Measurements from ENCODE around the gene LHFPL3. TPM values are rescaled to one million over a fixed set of nuclear protein-coding genes. Genes with fewer than 3 reads are reported as not detected.

Gene LHFPL3
- total RNA-seq, 4 donors from 2014 or later: not detected

- no peaks in the 10 kb centered on the region for H3K36me3 ChIP-seq
Measured at GRCh38 chr7:104946338-104946737, 617.9 kb downstream of the LHFPL3 start.

GRCh38 chr7:104950006-104950405, 621.6 kb downstream of the LHFPL3 start:
- intact Hi-C loops (cut with DNase I; ENCODE audit: low total_unique reads): no loop called here

More at GRCh38 chr7:104946338-104946737, 617.9 kb downstream of the LHFPL3 start:
- in situ Hi-C loops (cut with MboI; ENCODE audit: low sequenced_read_pairs in 4 of 4) (no loop called here), intact Hi-C loops (cut with DNase I; ENCODE audit: low total_unique reads) (no loop called here)
- H3K9me3 ChIP-seq: no peaks in the 10 kb centered on the region
- DNase-seq (no peak), ATAC-seq (no peak)
- H3K27me3 ChIP-seq: no peaks in the 10 kb centered on the region
- H3K27ac ChIP-seq: peak overlapping the region in 3 of 4 donors; percentile 75 to 85 (median 82)
- H3K4me1 ChIP-seq: peaks cover 0 to 3% of the 10 kb centered on the region in 2 donors
- no peak for TF ChIP-seq CTCF (IDR thresholded peaks at IDR 0.05 in 4 of 5, conservative IDR thresholded peaks at IDR 0.05 in 1 of 5)
- TF ChIP-seq POLR2A (IDR thresholded peaks at IDR 0.05): no peak
- H3K4me3 ChIP-seq: no peak overlapping the region

GRCh38 chr7:104950754-104951153, 622.4 kb downstream of the LHFPL3 start:
- Histone ChIP-seq H3K4me3 (no peak overlapping the region), H3K9me3 (no peaks in the 10 kb centered on the region), H3K36me3 (no peaks in the 10 kb centered on the region), H3K27ac (peak overlapping the region; percentile 52 to 69 (median 62)), H3K4me1 (no peaks in the 10 kb centered on the region), H3K27me3 (no peaks in the 10 kb centered on the region)
- in situ Hi-C loops (cut with MboI; ENCODE audit: low sequenced_read_pairs in 4 of 4): no loop called here
- ATAC-seq (peak; percentile 72 to 82), DNase-seq (no peak)
- intact Hi-C loops (cut with DNase I; ENCODE audit: low total_unique reads): no loop called here
- TF ChIP-seq CTCF (IDR thresholded peaks at IDR 0.05 in 4 of 5, conservative IDR thresholded peaks at IDR 0.05 in 1 of 5) (no peak), POLR2A (IDR thresholded peaks at IDR 0.05) (no peak)

More at GRCh38 chr7:104950006-104950405, 621.6 kb downstream of the LHFPL3 start:
- Histone ChIP-seq H3K36me3 (no peaks in the 10 kb centered on the region), H3K4me3 (no peak overlapping the region), H3K4me1 (peaks cover 0 to 3% of the 10 kb centered on the region in 2 donors), H3K27ac (no peak overlapping the region), H3K9me3 (no peaks in the 10 kb centered on the region), H3K27me3 (no peaks in the 10 kb centered on the region)
- TF ChIP-seq CTCF (IDR thresholded peaks at IDR 0.05 in 4 of 5, conservative IDR thresholded peaks at IDR 0.05 in 1 of 5): no peak
- no peak for TF ChIP-seq POLR2A (IDR thresholded peaks at IDR 0.05)
- no peak for DNase-seq
- no peak for ATAC-seq
- in situ Hi-C loops (cut with MboI; ENCODE audit: low sequenced_read_pairs in 4 of 4): no loop called here

- in situ Hi-C loops (cut with MboI; ENCODE audit: low sequenced_read_pairs in 4 of 4): no loop called here
- Histone ChIP-seq H3K36me3 (no peaks in the 10 kb centered on the region), H3K27me3 (no peaks in the 10 kb centered on the region), H3K27ac (peak overlapping the region; percentile 52 to 69 (median 62)), H3K4me3 (no peak overlapping the region), H3K4me1 (no peaks in the 10 kb centered on the region), H3K9me3 (no peaks in the 10 kb centered on the region)
- ATAC-seq (peak; percentile 42 to 60), DNase-seq (peak in 1 of 2 donors; percentile 78)
- TF ChIP-seq CTCF (IDR thresholded peaks at IDR 0.05 in 4 of 5, conservative IDR thresholded peaks at IDR 0.05 in 1 of 5) (no peak), POLR2A (IDR thresholded peaks at IDR 0.05) (no peak)
- intact Hi-C loops (cut with DNase I; ENCODE audit: low total_unique reads): no loop called here
Measured at GRCh38 chr7:104951546-104951945, 623.1 kb downstream of the LHFPL3 start.

GRCh38 chr7:104955276-104955675, 626.9 kb downstream of the LHFPL3 start:
- Histone ChIP-seq H3K4me1 (peaks cover 0 to 2% of the 10 kb centered on the region in 2 donors), H3K4me3 (no peak overlapping the region), H3K27ac (no peak overlapping the region), H3K36me3 (no peaks in the 10 kb centered on the region), H3K9me3 (no peaks in the 10 kb centered on the region), H3K27me3 (no peaks in the 10 kb centered on the region)
- intact Hi-C loops (cut with DNase I; ENCODE audit: low total_unique reads) (no loop called here), in situ Hi-C loops (cut with MboI; ENCODE audit: low sequenced_read_pairs in 4 of 4) (no loop called here)
- ATAC-seq (no peak), DNase-seq (no peak)
- TF ChIP-seq POLR2A (IDR thresholded peaks at IDR 0.05): no peak
- no peak for TF ChIP-seq CTCF (IDR thresholded peaks at IDR 0.05 in 4 of 5, conservative IDR thresholded peaks at IDR 0.05 in 1 of 5)
